Heart left ventricle (tissue), 16 donors: ENCODE measurements around the gene FAM98C. TPM values are rescaled to one million over a fixed set of nuclear protein-coding genes. Genes with fewer than 3 reads are reported as not detected.

Source experiments
- ATAC-seq, 4 donors: fragments of 200-7000 bp; cut with Tn5 transposase; one replicate each; pipeline ENCODE4 v1.9.1; 2020 to 2022; ENCODE audit warnings: moderate library complexity in 4 of 4, mild to moderate bottlenecking in 3 of 4, moderate number of reproducible peaks in 1 of 4
- DNase-seq, 5 donors: peaks; one replicate each; pipeline ENCODE4 v3.0.0-alpha.2; 2020
- H3K27ac ChIP-seq, 12 donors: fragments of 200-600 bp; sonication (generic) in 4 of 12; one replicate each; pipeline versions ENCODE4 v1.5.0 to v1.8.0; 2016 to 2022; ENCODE audit warnings: mild to moderate bottlenecking in 2 of 12
- H3K27me3 ChIP-seq, 9 donors: fragments of 200-600 bp; sonication (generic) in 2 of 9; one replicate each; pipeline versions ENCODE4 v1.5.1 to v1.8.0; 2016 to 2022; ENCODE audit warnings: mild to moderate bottlenecking in 3 of 9
- H3K36me3 ChIP-seq, 9 donors: fragments of 200-600 bp; sonication (generic) in 2 of 9; one replicate each; pipeline versions ENCODE4 v1.5.0 to v1.8.0; 2018 to 2022; ENCODE audit warnings: mild to moderate bottlenecking in 2 of 9
- H3K4me1 ChIP-seq, 12 donors: fragments of 200-600 bp; sonication (generic) in 4 of 12; one replicate each; pipeline versions ENCODE4 v1.5.0 to v1.8.0; 2016 to 2022; ENCODE audit warnings: mild to moderate bottlenecking in 3 of 12
- H3K4me3 ChIP-seq, 12 donors: fragments of 200-600 bp; sonication (generic) in 4 of 12; one replicate each; pipeline versions ENCODE4 v1.5.0 to v1.8.0; 2017 to 2022; ENCODE audit warnings: mild to moderate bottlenecking in 9 of 12, moderate library complexity in 4 of 12
- H3K9me3 ChIP-seq, 12 donors: fragments of 200-600 bp; sonication (generic) in 4 of 12; one replicate each; pipeline versions ENCODE4 v1.5.0 to v1.8.0; 2016 to 2022; ENCODE audit warnings: mild to moderate bottlenecking in 1 of 12
- POLR2A ChIP-seq, 2 donors: fragments of 450-650 bp; IDR thresholded peaks; one replicate each; pipeline ENCODE4 v1.6.1; 2017; ENCODE audit warnings: antibody characterized with exemption in 2 of 2, mild to moderate bottlenecking in 2 of 2, moderate library complexity in 2 of 2
- WGBS, 4 donors: extraction: QIAGEN DNeasy Blood & Tissue Kit in 2 of 4; methylation state at CpG; one replicate each; pipeline versions ENCODE4 v1.1.5 to v1.1.7; 2013 to 2018; 5-methylcytosine and 5-hydroxymethylcytosine counted together
- intact Hi-C, 10 donors: fragments of 100-400 bp; cut with DNase I; formaldehyde crosslinking; loops; one replicate each; pipeline versions ENCODE4 v1.11.1 to v1.14.2; 2022
- polyA plus RNA-seq, 2 donors: library from polyadenylated mRNA; stranded (reverse); fragments of 200-250 nt; gene quantifications; one replicate each; pipeline ENCODE4 v1.2.3, GENCODE V29; 2013
- total RNA-seq, 9 donors: library from RNA; depleted of rRNA in 2 of 9; stranded (reverse); fragments of >200 nt in 2 of 9; fragmentation: NEBNext Ultra II Directional in 3 of 9; extraction: Animal tissue kit (Norgen Biotek cat#: 25700) in 3 of 9; gene quantifications; one replicate each; pipeline versions ENCODE4 v1.1.0 to v1.2.4, GENCODE V29; 2016 to 2023
- TF ChIP-seq, protein P1 (sequence below), 12 donors: fragments of 200-600 bp; sonication (generic) in 4 of 12; IDR thresholded peaks; one replicate each; pipeline versions ENCODE4 v1.5.0 to v1.8.0; 2018 to 2022; ENCODE audit warnings: antibody characterized with exemption in 12 of 12, mild to moderate bottlenecking in 5 of 12
- donor health status: ischemic (EF 13 %, LVEDD 7.1; RV severe dilation, severe dysfunction).
- donor health status: healthy with polysubstance abuse.
- donor health status: DM: no; HTN: yes; CAD: no.
- donor health status: DM: no; HTN: no; CAD: no.
- donor health status: ischemic (EF 25% LVEDD 6.9; RV normal size, moderate dysfunction).
- donor health status: ischemic (EF 25% LVEDD 5.7; RV mildly dilated, moderate dysfunction).
- donor health status: healthy.
- donor health status: DM: yes; HTN: yes; CAD: no.
- donor health status: ischemic (EF 35%, LVEDD 5.7; RV mildly dilated, moderate dysfunction).
- donor health status: nonischemic (EF 11% LVEDD 7.7; RV severe dilation, severe dysfunction).
- donor health status: DM: yes; HTN: yes; CAD: no.
- donor health status: PGD.
- donor health status: ischemic (EF 29% LVEDD 5.4; RV normal size, mild dysfunction).
- donor health status: nonischemic (EF 23%, LVEDD 6.1; RV moderate dilation, normal function).

FAM98C gene
- total and polyA plus RNA-seq, 11 donors = 9.3 to 15.8 (median 11.8) TPM

DNA sequence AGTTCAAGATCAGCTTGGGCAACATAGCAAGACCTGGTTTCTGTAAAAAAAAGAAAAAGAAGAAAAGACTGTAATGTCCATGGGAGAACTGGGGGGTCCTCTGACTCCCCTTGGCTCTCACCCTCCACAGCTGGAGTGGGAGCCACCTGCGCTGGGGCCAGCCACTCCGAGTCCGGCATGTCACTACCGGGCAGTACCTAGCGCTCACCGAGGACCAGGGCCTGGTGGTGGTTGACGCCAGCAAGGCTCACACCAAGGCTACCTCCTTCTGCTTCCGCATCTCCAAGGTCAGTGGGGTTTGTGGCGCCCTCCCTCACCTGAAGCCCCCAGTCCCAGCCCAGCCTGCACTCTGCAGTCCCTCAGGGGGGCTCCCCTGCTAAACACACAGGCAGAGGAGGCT lies 45.3 kb downstream of the FAM98C start:
- no peaks in the 10 kb centered on the region for H3K9me3 ChIP-seq
- H3K4me1 ChIP-seq = no peaks in the 10 kb centered on the region
- ATAC-seq = no peak
- H3K4me3 ChIP-seq = no peak overlapping the region
- DNase-seq = no peak
- 90 to 94% (median 93%) methylated on average over 9 of the region's 9 CpGs for WGBS, 4 donors
- intact Hi-C loops = no loop called here
- no peak for TF ChIP-seq POLR2A (IDR thresholded peaks at IDR 0.05)
- TF ChIP-seq, protein P1, sequence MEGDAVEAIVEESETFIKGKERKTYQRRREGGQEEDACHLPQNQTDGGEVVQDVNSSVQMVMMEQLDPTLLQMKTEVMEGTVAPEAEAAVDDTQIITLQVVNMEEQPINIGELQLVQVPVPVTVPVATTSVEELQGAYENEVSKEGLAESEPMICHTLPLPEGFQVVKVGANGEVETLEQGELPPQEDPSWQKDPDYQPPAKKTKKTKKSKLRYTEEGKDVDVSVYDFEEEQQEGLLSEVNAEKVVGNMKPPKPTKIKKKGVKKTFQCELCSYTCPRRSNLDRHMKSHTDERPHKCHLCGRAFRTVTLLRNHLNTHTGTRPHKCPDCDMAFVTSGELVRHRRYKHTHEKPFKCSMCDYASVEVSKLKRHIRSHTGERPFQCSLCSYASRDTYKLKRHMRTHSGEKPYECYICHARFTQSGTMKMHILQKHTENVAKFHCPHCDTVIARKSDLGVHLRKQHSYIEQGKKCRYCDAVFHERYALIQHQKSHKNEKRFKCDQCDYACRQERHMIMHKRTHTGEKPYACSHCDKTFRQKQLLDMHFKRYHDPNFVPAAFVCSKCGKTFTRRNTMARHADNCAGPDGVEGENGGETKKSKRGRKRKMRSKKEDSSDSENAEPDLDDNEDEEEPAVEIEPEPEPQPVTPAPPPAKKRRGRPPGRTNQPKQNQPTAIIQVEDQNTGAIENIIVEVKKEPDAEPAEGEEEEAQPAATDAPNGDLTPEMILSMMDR (IDR thresholded peaks at IDR 0.05) = no peak
- no peak overlapping the region for H3K27ac ChIP-seq
- H3K27me3 ChIP-seq = no peaks in the 10 kb centered on the region
- H3K36me3 ChIP-seq = no peaks in the 10 kb centered on the region

DNA sequence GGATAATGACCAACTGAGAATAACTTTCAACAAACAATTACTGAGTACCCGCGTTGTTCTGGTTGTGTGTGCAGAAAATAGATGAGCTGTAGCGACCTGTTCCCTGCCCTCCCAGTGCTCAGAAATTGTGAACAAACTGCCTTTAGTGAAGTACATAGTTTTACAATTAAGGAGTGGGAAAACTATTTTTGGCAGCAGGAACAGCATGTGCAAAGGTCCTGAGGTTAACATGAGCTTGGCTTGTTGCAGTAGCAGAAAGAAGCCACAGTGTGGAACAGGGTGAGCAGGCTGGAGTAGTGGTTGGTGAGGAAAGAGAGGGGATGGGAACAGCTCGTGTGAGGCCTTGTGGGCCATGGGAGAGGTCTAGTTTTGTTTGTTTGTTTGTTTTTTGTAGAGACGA lies 46.6 kb downstream of the FAM98C start:
- WGBS, 4 donors = 78 to 84% (median 82%) methylated on average over 5 of the region's 5 CpGs
- H3K4me3 ChIP-seq = no peak overlapping the region
- DNase-seq (no peak), ATAC-seq (no peak)
- no peaks in the 10 kb centered on the region for H3K9me3 ChIP-seq
- no peaks in the 10 kb centered on the region for H3K4me1 ChIP-seq
- H3K27me3 ChIP-seq = no peaks in the 10 kb centered on the region
- intact Hi-C loops = no loop called here
- no peak overlapping the region for H3K27ac ChIP-seq
- no peak for TF ChIP-seq POLR2A (IDR thresholded peaks at IDR 0.05)
- TF ChIP-seq, protein P1 (IDR thresholded peaks at IDR 0.05) = no peak
- H3K36me3 ChIP-seq = no peaks in the 10 kb centered on the region

DNA sequence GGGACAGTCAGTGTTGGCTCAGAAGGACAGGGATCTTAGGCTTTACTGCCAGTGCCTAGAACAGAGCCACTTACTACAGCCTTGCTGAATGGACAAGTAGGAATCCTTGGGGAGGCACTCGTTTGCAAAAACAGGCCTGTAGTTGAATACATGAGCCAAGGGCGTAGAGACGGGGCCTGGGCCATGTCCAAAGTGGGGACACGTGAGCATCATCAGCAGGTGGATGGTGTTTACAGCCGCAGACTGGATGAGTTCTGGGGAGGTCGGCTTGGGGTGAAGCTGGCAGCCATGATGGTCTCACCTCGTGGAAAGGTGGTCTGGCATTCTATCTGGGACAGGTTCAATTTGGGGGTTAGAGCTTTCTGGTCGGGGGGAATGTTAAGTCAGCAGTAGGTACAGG lies 48.1 kb downstream of the FAM98C start:
- TF ChIP-seq, protein P1 (IDR thresholded peaks at IDR 0.05) = no peak
- no peak for TF ChIP-seq POLR2A (IDR thresholded peaks at IDR 0.05)
- no peaks in the 10 kb centered on the region for H3K36me3 ChIP-seq
- no peaks in the 10 kb centered on the region for H3K9me3 ChIP-seq
- intact Hi-C loops = no loop called here
- 76 to 85% (median 82%) methylated on average over 8 of the region's 8 CpGs for WGBS, 4 donors
- H3K27ac ChIP-seq = no peak overlapping the region
- no peaks in the 10 kb centered on the region for H3K4me1 ChIP-seq
- DNase-seq (no peak), ATAC-seq (no peak)
- no peak overlapping the region for H3K4me3 ChIP-seq
- H3K27me3 ChIP-seq = no peaks in the 10 kb centered on the region

DNA sequence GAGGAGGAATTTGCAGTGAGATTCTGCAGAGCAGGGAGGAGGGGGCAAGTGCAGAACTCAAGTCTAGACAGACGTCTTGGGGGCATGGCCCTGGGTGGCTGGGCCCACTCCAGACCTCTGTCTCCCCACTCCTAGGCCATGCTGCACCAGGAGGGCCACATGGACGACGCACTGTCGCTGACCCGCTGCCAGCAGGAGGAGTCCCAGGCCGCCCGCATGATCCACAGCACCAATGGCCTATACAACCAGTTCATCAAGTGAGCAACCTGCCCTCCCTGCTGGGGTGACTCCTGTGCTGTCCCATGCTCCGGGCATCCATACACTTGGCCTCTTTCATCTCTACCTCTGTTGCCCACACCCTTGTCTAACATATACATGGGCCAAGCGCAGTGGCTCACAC lies 48.7 kb downstream of the FAM98C start:
- no peaks in the 10 kb centered on the region for H3K27me3 ChIP-seq
- DNase-seq = no peak
- no peak overlapping the region for H3K4me3 ChIP-seq
- TF ChIP-seq, protein P1 (IDR thresholded peaks at IDR 0.05) = no peak
- H3K4me1 ChIP-seq = no peaks in the 10 kb centered on the region
- WGBS, 4 donors = 72 to 88% (median 84%) methylated on average over 3 to 9 of the region's 9 CpGs
- no peaks in the 10 kb centered on the region for H3K9me3 ChIP-seq
- no peak overlapping the region for H3K27ac ChIP-seq
- ATAC-seq = peak in 1 of 4 donors; percentile 27
- H3K36me3 ChIP-seq = no peaks in the 10 kb centered on the region
- intact Hi-C loops = no loop called here
